NCI-H82 treated with DMSO at 0.1 percent for 48 hours (cell line): ENCODE results near the gene C19orf12.

Source experiments
- DNase-seq: peaks from one replicate; lab custom pipeline; 2025; ENCODE audit not compliant: unreplicated experiment; lab: John Stamatoyannopoulos, UW

C19orf12 gene

GRCh38 chr19:29697523-29698261 is 17.4 kb downstream of the C19orf12 start:
- DNase-seq: no peak

GRCh38 chr19:29696565-29696846 is 18.6 kb downstream of the C19orf12 start:
- no peak for DNase-seq

GRCh38 chr19:29695765-29696564 is 19.1 kb downstream of the C19orf12 start:
- DNase-seq: no peak

- no peak for DNase-seq
Observed at GRCh38 chr19:29694669-29695627, 20.1 kb downstream of the C19orf12 start.

- no peak for DNase-seq
Observed at GRCh38 chr19:29694161-29694560, 20.9 kb downstream of the C19orf12 start.

GRCh38 chr19:29690842-29691241 is 24.2 kb downstream of the C19orf12 start:
- no peak for DNase-seq

GRCh38 chr19:29687897-29688728 is 26.9 kb downstream of the C19orf12 start:
- DNase-seq: no peak

- no peak for DNase-seq
Observed at GRCh38 chr19:29687244-29687896, 27.7 kb downstream of the C19orf12 start.

- DNase-seq: no peak
Observed at GRCh38 chr19:29686285-29686805, 28.7 kb downstream of the C19orf12 start.

- no peak for DNase-seq
Observed at GRCh38 chr19:29685326-29685725, 29.7 kb downstream of the C19orf12 start.

- no peak for DNase-seq
Observed at GRCh38 chr19:29683009-29683408, 32.1 kb downstream of the C19orf12 start.

- no peak for DNase-seq
Observed at GRCh38 chr19:29682236-29682895, 32.7 kb downstream of the C19orf12 start.

- DNase-seq: no peak
Observed at GRCh38 chr19:29681422-29682235, 33.4 kb downstream of the C19orf12 start.

GRCh38 chr19:29680937-29681336 is 34.1 kb downstream of the C19orf12 start:
- DNase-seq: no peak

GRCh38 chr19:29680447-29680846 is 34.6 kb downstream of the C19orf12 start:
- DNase-seq: no peak

- DNase-seq: no peak
Observed at GRCh38 chr19:29679598-29680210, 35.4 kb downstream of the C19orf12 start.

- no peak for DNase-seq
Observed at GRCh38 chr19:29678484-29679106, 36.5 kb downstream of the C19orf12 start.
